Hematopoietic multipotent progenitor cell (in vitro differentiated cells): ENCODE measurements around the gene RAC2. TPM values are rescaled to one million over a fixed set of nuclear protein-coding genes. Genes with fewer than 3 reads are reported as not detected.

ENCODE experiments used
- DNase-seq, 3 donors: peaks; one replicate each; pipeline ENCODE4 v3.0.0-alpha.2; 2011 to 2015; ENCODE audit warnings: low read depth in 2 of 3, low spot score in 2 of 3
- total RNA-seq: library from RNA; depleted of rRNA; stranded (reverse); fragments of >200 nt; gene quantifications from one replicate; pipeline ENCODE4 v1.2.3, GENCODE V29; 2012

Gene RAC2
- total RNA-seq, 1 donor: 399 TPM

- DNase-seq: no peak
Measured at GRCh38 chr22:37224757-37225420, 19.2 kb downstream of the RAC2 start.

GRCh38 chr22:37223965-37224551 lies 20.0 kb downstream of the RAC2 start:
- DNase-seq: no peak

DNA sequence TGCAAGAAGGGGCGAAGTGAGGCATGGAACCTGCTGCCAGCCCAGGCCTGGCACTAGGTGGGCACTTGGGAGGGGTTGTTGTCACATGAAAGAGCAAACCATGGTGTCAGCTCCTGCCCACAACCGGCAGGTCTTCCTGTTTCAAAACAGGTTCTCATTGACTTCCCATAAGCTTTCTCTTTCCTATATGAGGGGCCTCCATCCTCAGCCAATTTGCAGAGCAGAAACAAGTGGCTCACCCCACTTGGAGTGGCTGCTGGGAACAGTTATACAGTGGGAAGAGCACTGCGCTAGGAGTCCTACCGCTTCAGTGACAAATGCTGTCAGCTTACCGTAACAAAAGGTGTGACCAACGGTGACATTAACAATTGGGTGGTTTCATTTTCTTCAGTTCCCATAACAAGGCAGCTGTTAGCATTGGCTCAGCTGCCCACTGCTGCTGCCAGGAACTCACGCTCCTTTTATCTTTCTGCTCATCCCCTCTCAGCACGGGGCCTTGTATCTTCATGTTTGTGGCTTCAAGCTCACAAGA lies 21.6 kb downstream of the RAC2 start:
- no peak for DNase-seq

DNA sequence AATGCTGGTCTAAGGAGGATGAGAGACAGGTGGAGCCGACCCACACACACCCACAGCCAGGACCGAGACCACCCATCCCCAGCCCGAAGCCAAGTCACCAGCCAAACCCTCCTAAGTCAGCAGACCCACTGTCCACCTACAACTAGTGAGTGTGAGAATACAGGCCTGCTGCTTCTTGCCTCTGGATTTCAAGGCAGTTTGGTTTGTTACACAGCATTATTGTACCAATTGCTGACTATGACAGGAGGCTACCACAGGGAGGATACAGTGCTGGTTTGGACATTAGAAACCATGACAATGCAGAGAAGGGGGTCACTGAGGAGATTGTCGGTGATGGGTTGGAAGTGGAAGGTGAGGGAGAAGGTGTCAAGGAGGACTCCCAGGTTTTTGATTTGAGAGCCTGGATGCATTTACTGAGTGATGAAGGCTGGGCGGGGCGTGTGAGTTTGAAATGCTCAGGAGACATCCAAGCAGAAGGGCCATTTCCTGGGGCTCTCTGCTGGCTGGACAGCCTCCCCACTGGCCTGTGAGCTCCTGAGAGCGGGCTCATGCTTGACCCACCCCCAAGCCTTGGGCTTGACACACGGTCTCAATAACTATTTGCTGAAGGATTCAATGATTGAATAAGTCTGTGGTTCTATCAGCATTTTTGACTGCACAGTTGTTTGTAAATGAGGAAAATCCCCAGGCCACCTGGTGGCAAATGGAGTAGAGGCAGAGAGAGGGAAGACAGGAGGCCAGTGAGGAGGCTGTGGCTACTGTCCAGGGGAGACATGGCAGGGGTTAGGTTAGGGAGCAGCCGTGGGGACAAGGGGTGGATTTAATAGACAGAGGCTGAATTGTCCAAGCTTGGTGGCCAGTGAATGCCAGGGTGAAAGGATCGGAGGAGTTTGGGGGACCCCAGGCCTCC lies 22.4 kb downstream of the RAC2 start:
- DNase-seq: no peak

- no peak for DNase-seq
Measured at GRCh38 chr22:37220543-37220981, 23.5 kb downstream of the RAC2 start.

DNA sequence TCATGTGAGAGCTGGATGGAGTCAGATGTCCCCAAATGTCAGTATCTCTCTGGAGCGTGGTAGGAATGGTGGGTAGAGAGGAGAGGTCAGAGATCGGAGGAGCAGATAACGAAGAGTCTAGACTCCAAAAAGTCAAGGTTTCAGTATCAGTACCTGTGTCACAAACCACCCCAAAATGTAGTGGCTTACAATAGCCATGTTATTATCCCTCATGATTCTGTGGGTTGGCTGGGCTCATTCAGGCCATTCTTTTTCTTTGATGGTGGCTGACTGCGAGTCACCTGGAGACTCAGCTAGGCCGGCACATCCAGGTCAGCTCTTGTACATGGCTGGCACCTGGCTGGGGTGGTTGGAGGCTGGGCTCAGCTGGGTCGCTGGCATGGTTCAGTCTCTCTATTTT lies 24.5 kb downstream of the RAC2 start:
- DNase-seq: no peak

DNA sequence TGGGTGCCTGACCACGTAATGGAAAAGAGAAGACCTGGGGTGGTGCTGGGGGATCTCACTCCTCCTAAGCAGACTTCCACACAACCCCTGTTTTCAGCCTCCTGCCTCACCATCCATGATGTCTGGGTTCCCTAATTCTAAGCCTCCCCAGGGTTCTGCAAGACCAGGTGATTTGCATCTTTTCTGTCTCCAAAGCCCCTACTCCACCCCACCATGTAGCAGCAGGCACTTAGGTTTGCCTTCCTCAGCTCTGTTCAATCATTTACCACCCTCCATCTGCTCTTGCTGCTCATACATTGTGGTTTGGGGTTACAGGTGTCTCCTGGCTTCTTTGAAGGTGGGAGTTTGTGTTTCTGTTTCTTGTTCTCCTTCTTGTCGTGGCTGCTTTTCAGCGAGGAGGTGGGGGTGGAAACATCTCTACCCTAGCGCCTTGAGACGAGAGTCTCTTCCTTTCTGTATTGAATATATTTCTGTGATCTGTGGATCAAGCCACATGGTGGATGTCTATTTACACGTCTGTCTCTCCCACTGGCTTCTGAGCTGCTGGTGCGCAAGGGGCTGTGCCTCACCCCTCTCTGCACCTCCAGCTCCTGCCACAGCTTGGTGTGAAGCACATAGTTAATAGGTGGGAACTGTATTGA lies 25.2 kb downstream of the RAC2 start:
- DNase-seq: peak in 2 of 3 donors; percentile 78 to 95

GRCh38 chr22:37218399-37218770 lies 25.7 kb downstream of the RAC2 start:
- no peak for DNase-seq

GRCh38 chr22:37215890-37216289 lies 28.2 kb downstream of the RAC2 start:
- no peak for DNase-seq

DNA sequence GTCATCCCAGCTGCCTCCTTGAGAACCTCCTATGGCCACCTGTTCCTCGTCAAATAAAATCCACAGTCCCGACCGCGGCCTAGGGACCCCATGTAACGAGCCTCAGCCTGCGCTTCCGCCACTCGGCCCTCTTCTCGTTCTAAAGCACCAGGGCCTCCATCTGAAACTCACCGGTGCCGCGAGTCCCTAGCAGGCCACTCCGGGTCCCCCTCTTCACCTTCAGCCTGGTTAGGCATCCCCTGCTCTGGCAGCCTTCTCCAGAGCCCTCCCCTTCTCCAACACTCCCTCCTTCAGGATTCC lies 29.4 kb downstream of the RAC2 start:
- no peak for DNase-seq

DNA sequence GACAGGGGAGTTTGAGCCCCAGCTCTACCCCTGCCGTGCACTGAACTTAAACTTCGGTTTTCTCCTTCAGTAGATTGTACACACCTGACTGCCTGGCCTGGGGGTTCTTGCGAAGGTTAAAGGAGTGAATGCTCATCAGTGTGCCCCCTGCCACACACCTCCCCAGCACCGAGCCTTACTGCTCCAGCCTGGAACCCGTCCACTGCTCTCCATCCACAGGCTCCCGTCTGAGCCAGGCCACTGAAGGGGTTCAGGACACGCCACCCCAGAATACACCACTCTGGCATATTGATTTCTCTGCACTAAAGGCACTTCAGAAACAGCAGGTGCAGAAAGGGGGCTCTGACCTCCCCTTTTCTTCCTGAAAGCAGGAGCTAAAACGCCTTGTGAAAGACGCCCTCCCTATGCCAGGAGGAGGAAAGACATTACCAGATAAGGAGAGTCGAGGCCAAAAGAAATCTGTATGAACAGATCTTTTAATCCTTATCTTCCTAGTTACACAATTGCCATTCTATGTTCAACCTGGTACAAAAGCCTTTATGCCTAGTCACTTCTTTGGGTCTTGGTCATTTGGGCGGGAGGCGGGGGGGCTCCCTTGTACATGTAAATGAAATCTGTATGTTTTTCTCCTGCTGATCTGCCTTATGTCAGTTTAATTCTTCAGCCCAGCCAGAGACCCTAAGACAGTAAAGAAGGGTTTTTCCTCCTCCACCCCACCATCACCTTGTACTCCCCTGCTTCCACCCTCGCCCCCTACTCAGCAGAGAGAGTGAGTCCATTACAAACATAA lies 29.9 kb downstream of the RAC2 start:
- DNase-seq: no peak

DNA sequence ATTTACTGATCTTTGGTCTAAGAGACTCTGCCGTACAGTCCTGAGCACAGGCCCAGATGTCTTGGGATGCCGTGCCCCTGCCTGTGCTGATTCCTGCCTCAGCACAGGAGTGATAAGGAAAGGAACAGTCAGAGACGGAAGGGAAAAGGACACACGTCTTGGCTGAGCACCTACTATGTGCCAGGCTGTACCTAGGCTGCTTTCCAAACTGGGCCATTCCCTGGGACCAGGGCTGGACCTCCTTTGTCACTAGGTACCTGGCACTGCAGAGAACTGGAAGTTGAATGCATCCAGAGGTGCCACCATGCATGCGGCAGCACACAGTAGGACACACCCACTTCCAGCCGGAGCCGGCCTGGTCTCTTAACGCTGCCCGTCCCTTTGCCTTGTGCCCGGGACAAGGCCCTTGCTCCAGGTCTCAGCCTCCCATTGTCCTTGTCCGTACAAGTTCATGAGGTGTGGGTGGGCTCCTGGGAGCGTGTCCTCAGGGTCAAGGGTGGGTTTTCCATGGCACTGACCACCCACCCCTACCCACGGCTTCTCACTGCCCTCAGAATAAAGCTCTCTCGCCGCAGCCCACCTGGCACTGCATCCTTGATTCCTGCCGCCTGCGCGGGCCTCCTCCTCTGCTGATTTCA lies 30.7 kb downstream of the RAC2 start:
- DNase-seq: no peak

- no peak for DNase-seq
Measured at GRCh38 chr22:37212174-37212906, 31.7 kb downstream of the RAC2 start, which contains the start of gene SSTR3. Gene SSTR3, minus strand, starts transcription at chr22:37212477. Its CDS starts 4,674 bp downstream, at chr22:37207803.

DNA sequence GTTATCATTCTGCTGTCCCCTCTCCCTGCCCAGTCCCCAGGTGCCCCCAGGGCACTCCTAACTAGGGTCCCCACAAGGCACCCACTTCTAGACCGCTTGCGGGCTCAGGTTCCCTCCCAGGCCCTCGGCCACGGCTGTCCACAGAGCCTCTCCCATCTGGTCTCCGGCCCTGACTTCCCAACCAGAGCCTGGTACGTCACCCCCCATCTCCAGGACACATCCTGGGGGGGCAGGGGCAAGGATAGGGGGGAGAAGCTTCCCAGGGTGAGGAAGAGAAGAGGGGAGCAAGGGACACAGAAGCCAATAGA lies 32.2 kb downstream of the RAC2 start:
- DNase-seq: no peak

DNA sequence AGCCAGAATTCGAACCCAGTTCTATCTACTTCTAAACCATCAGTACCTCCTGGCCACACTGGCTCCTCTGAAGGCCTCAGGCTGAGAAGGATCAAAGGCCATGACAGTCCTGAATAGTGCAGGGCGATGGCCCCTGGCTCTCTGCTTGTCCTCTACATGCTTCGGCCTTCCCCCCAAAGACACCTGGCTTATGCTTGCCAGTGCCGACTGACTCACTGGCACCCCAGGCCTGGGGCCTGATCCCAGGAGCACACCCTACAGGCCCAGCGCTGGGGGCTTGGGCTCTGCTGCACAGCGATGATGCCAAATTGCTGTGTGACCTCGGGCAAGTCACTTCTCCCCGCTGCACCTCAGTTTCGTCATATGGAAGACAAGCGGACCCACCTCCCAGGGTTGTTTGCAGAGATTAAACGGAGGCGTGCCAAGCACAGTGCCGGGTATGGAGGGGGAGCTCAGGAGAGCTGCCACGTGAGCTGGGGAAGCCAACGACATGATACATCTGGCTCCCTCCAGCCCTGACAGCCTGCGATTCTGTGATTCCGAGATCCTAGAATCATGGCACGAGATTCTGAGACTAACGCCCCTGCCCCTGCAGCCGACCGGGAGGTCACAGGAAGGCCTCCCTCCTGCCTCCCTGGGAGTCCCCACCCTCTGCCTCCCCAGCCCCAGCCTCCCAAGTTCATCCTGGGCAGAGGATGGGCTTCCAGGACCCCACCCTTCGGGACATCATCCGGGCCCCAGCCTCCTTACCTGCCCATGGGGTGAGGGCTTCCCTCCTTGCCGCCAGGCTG lies 32.8 kb downstream of the RAC2 start:
- no peak for DNase-seq

- no peak for DNase-seq
Measured at GRCh38 chr22:37210041-37210803, 33.8 kb downstream of the RAC2 start.

DNA sequence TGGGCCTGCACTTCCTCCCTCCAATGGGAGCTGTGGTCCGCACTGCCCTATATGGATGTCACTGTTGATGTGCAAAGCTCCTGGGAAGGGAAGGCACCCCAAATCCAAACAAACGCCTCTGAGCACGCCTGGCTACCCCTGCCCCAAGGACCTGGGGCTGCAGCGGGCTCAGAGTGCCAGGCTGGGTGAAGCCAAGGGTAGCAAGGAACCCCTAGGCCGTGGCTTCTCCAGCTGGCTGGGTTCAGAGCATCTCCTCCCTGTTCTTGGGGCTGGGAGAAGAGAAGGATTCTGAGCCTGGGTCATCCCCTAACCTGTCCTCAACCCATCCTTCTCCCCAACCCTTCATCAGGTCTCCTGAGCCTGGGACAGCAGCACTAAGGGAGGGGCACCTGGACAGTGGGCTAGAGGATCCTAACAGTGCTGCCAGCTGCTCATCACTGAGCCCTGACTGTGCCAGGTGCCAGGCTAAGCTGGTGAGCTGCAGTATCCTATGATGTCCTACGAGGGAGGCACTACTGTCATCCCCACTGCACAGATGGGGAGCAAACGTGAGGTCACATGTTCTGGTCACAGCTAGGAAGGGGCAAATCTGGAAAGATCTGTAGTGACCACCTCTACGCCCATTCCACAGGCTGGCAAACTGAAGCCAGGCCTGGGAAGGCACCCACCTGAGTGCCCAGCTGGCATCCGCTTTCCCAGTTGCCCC lies 34.8 kb downstream of the RAC2 start:
- no peak for DNase-seq
